CD4-positive, CD25-positive, alpha-beta regulatory T cell (primary cell): ENCODE results near the gene ADIPOR1. TPM values are rescaled to one million over a fixed set of nuclear protein-coding genes. Genes with fewer than 3 reads are reported as not detected.
A peak's percentile ranks its signal among the peaks of the same experiment; 100 is the strongest.
"Not testable (repeated sequence)": the region's sequence is repeated elsewhere in the genome, so short reads cannot be mapped to it uniquely, and the experiment has no call there.

Experiments used
- ATAC-seq, 2 donors: fragments of 150-1000 bp; cut with Tn5 transposase; one replicate each; pipeline ENCODE4 v1.10.0; 2021; ENCODE audit warnings: low read depth in 2 of 2, moderate number of reproducible peaks in 2 of 2, moderate library complexity in 1 of 2
- DNase-seq, 3 donors: peaks; one replicate each; pipeline versions ENCODE4 v3.0.0 to v3.0.0-alpha.2; 2012 to 2022; ENCODE audit warnings: mixed read lengths in 1 of 3
- H3K27ac ChIP-seq: one replicate; pipeline ENCODE4 v1.7.0; 2013; ENCODE audit warnings: mild to moderate bottlenecking, low read length; ENCODE audit not compliant: insufficient read depth, poor library complexity, severe bottlenecking
- H3K27me3 ChIP-seq: one replicate; pipeline ENCODE4 v1.7.0; 2013; ENCODE audit warnings: low read length; ENCODE audit not compliant: control insufficient read depth, insufficient read depth
- H3K36me3 ChIP-seq: one replicate; pipeline ENCODE4 v1.7.0; 2013; ENCODE audit warnings: mild to moderate bottlenecking, low read length, moderate library complexity; ENCODE audit not compliant: control insufficient read depth, insufficient read depth
- H3K4me1 ChIP-seq: 2 replicates; pipeline ENCODE4 v1.7.0; 2013; ENCODE audit warnings: mild to moderate bottlenecking, low read length; ENCODE audit not compliant: insufficient read depth, control insufficient read depth, poor library complexity, severe bottlenecking
- H3K4me3 ChIP-seq: one replicate; pipeline ENCODE4 v1.7.0; 2013; ENCODE audit warnings: low read depth, mild to moderate bottlenecking, low read length, moderate library complexity
- H3K9me3 ChIP-seq, 2 experiments: 1 replicate in 1 of 2; 2 replicates in 1 of 2; pipeline ENCODE4 v1.7.0; 2013; ENCODE audit warnings: low read length in 2 of 2, mild to moderate bottlenecking in 1 of 2, moderate library complexity in 1 of 2; ENCODE audit not compliant: control insufficient read depth in 2 of 2
- H3K27ac Mint-ChIP-seq, 3 donors: one replicate each; pipeline ENCODE4 v1.8.0; 2020 to 2022; ENCODE audit warnings: mild to moderate bottlenecking in 3 of 3, mixed read lengths in 3 of 3, moderate library complexity in 2 of 3
- H3K27me3 Mint-ChIP-seq: one replicate; pipeline ENCODE4 v1.8.0; 2022; ENCODE audit warnings: mild to moderate bottlenecking, mixed read lengths
- H3K36me3 Mint-ChIP-seq: one replicate; pipeline ENCODE4 v1.8.0; 2020; ENCODE audit warnings: mixed read lengths
- H3K4me1 Mint-ChIP-seq, 4 donors: one replicate each; pipeline ENCODE4 v1.8.0; 2020 to 2022; ENCODE audit warnings: mixed read lengths in 4 of 4, mild to moderate bottlenecking in 1 of 4
- H3K4me3 Mint-ChIP-seq, 4 donors: one replicate each; pipeline ENCODE4 v1.8.0; 2020 to 2022; ENCODE audit warnings: mild to moderate bottlenecking in 4 of 4, mixed read lengths in 4 of 4, moderate library complexity in 3 of 4
- H3K9me3 Mint-ChIP-seq, 7 donors: one replicate each; pipeline ENCODE4 v1.8.0; 2020 to 2022; ENCODE audit warnings: mixed read lengths in 7 of 7, mild to moderate bottlenecking in 3 of 7, moderate library complexity in 2 of 7
- polyA plus RNA-seq, 4 donors: library from polyadenylated mRNA; unstranded; fragments of 300-500 nt; fragmentation: Illumina TruSeq; gene quantifications; one replicate each; pipeline ENCODE4 v1.2.3, GENCODE V29; 2021
- total RNA-seq: library from RNA; stranded (reverse); gene quantifications from one replicate; pipeline ENCODE4 v1.2.3, GENCODE V29; 2022

ADIPOR1 gene
- total and polyA plus RNA-seq, 5 donors from 2014 or later = 70.0 to 117 (median 105) TPM

- H3K27ac ChIP-seq = no peak overlapping the region
- DNase-seq (no peak), ATAC-seq (no peak)
- H3K36me3 Mint-ChIP-seq = peaks cover 52% of the 10 kb centered on the region
- no peaks in the 10 kb centered on the region for H3K9me3 ChIP-seq
- H3K27ac Mint-ChIP-seq = no peak overlapping the region
- H3K4me3 ChIP-seq = no peak overlapping the region
- no peak overlapping the region for H3K4me3 Mint-ChIP-seq
- no peaks in the 10 kb centered on the region for H3K27me3 Mint-ChIP-seq
- no peaks in the 10 kb centered on the region for H3K27me3 ChIP-seq
- no peaks in the 10 kb centered on the region for H3K9me3 Mint-ChIP-seq
- no peaks in the 10 kb centered on the region for H3K4me1 ChIP-seq
- peaks cover 62% of the 10 kb centered on the region for H3K36me3 ChIP-seq
- H3K4me1 Mint-ChIP-seq = no peaks in the 10 kb centered on the region
Measured at GRCh38 chr1:202942426-202942825, 15.7 kb downstream of the ADIPOR1 start.

DNA sequence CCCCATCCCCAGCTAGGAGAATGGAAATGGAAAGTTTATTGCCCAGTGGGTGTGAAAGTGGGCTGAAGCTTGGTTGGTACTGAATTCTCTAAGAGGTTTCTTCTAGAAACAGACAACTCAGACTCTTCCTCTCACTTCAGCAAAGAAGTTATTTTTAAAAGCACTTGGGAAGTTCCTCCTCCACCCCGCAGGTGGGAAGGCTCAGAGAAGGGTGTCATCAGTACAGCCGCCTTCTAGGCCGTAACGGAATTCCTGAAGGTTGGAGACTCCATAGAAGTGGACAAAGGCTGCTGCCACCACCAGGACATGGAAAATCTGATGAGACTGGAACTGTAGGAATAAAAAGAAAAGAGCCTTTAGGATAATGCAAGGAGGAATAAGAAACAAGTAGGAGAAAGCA is 16.7 kb downstream of the ADIPOR1 start:
- Mint-ChIP-seq H3K4me3 (no peak overlapping the region), H3K27ac (no peak overlapping the region), H3K27me3 (no peaks in the 10 kb centered on the region), H3K4me1 (no peaks in the 10 kb centered on the region), H3K36me3 (peaks cover 50% of the 10 kb centered on the region), H3K9me3 (no peaks in the 10 kb centered on the region)
- H3K27ac ChIP-seq = no peak overlapping the region
- DNase-seq (no peak), ATAC-seq (no peak)
- no peak overlapping the region for H3K4me3 ChIP-seq
- no peaks in the 10 kb centered on the region for H3K4me1 ChIP-seq
- H3K9me3 ChIP-seq = no peaks in the 10 kb centered on the region
- peaks cover 57% of the 10 kb centered on the region for H3K36me3 ChIP-seq
- H3K27me3 ChIP-seq = no peaks in the 10 kb centered on the region

DNA sequence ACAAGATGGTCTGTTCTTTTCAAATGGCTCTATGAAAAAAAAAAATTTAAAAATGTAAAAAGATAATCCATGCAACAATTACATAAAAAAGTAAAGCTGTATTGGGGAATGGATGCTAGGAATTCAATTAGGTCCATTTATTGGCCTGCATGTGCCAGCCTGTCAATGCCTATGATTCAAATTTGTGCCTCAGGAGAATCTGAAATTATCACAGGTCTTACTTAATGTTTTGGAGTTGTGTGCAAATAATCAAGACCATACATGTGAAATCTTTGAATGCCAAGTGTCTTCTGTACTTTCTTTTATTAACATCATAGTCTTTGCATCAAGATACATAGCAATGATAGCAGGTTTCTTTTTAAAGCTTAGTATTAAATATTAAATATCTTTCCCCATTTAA is 17.6 kb downstream of the ADIPOR1 start:
- Mint-ChIP-seq H3K9me3 (no peaks in the 10 kb centered on the region), H3K27ac (no peak overlapping the region), H3K4me1 (no peaks in the 10 kb centered on the region), H3K27me3 (no peaks in the 10 kb centered on the region), H3K36me3 (peaks cover 42% of the 10 kb centered on the region), H3K4me3 (no peak overlapping the region)
- H3K9me3 ChIP-seq = no peaks in the 10 kb centered on the region
- H3K36me3 ChIP-seq = peaks cover 50% of the 10 kb centered on the region
- ATAC-seq (no peak), DNase-seq (no peak)
- H3K27me3 ChIP-seq = no peaks in the 10 kb centered on the region
- no peaks in the 10 kb centered on the region for H3K4me1 ChIP-seq
- no peak overlapping the region for H3K27ac ChIP-seq
- no peak overlapping the region for H3K4me3 ChIP-seq

- no peak overlapping the region for H3K27ac Mint-ChIP-seq
- H3K36me3 Mint-ChIP-seq = peaks cover 22% of the 10 kb centered on the region
- peaks cover 19% of the 10 kb centered on the region for H3K27me3 Mint-ChIP-seq
- Histone ChIP-seq H3K36me3 (peaks cover 30% of the 10 kb centered on the region), H3K27ac (no peak overlapping the region), H3K27me3 (peaks cover 6% of the 10 kb centered on the region), H3K4me3 (no peak overlapping the region), H3K9me3 (no peaks in the 10 kb centered on the region), H3K4me1 (no peaks in the 10 kb centered on the region)
- H3K9me3 Mint-ChIP-seq = peaks cover 0 to 7% (median 0%) of the 10 kb centered on the region in 7 donors
- DNase-seq (no peak), ATAC-seq (no peak)
- no peaks in the 10 kb centered on the region for H3K4me1 Mint-ChIP-seq
- no peak overlapping the region for H3K4me3 Mint-ChIP-seq
Measured at GRCh38 chr1:202938287-202938925, 19.7 kb downstream of the ADIPOR1 start.

- not testable (repeated sequence) for H3K4me3 Mint-ChIP-seq, H3K4me1 Mint-ChIP-seq, H3K4me3 ChIP-seq, H3K27ac Mint-ChIP-seq, H3K9me3 ChIP-seq, H3K4me1 ChIP-seq, DNase-seq, H3K27ac ChIP-seq, H3K36me3 Mint-ChIP-seq, H3K9me3 Mint-ChIP-seq, ATAC-seq, H3K27me3 ChIP-seq
- H3K36me3 ChIP-seq = peaks cover 13% of the 10 kb centered on the region
- peaks cover 33% of the 10 kb centered on the region for H3K27me3 Mint-ChIP-seq
Measured at GRCh38 chr1:202936409-202936808, 21.7 kb downstream of the ADIPOR1 start.

DNA sequence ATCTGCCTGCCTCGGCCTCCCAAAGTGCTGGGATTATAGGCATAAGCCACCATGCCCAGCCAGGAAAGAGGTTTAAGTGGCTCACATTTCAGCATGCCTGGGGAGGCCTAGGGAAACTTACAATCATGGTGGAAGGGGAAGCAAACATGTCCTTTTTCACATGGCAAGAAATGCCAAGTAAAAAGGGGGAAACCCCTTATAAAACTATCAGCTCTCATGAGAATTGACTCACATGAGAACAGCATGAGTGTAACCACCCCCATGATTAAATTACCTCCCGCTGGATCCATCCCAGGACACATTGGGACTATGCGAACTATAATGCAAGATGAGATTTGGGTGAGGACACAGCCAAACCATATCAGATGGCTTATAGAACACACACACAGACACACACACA is 22.3 kb downstream of the ADIPOR1 start:
- no peaks in the 10 kb centered on the region for H3K4me1 Mint-ChIP-seq
- no peak overlapping the region for H3K4me3 ChIP-seq
- no peaks in the 10 kb centered on the region for H3K9me3 ChIP-seq
- peaks cover 0 to 7% (median 0%) of the 10 kb centered on the region in 7 donors for H3K9me3 Mint-ChIP-seq
- H3K4me1 ChIP-seq = no peaks in the 10 kb centered on the region
- no peak overlapping the region for H3K27ac ChIP-seq
- no peak overlapping the region for H3K4me3 Mint-ChIP-seq
- H3K27ac Mint-ChIP-seq = no peak overlapping the region
- DNase-seq (no peak), ATAC-seq (no peak)
- peaks cover 34% of the 10 kb centered on the region for H3K27me3 Mint-ChIP-seq
- H3K36me3 ChIP-seq = peaks cover 8% of the 10 kb centered on the region
- H3K36me3 Mint-ChIP-seq = peaks cover 4% of the 10 kb centered on the region
- peaks cover 6% of the 10 kb centered on the region for H3K27me3 ChIP-seq

- Mint-ChIP-seq H3K36me3 (no peaks in the 10 kb centered on the region), H3K9me3 (peaks cover 0 to 7% (median 0%) of the 10 kb centered on the region in 7 donors), H3K27me3 (peaks cover 38% of the 10 kb centered on the region), H3K27ac (no peak overlapping the region), H3K4me3 (no peak overlapping the region), H3K4me1 (no peaks in the 10 kb centered on the region)
- no peak overlapping the region for H3K4me3 ChIP-seq
- H3K9me3 ChIP-seq = no peaks in the 10 kb centered on the region
- no peaks in the 10 kb centered on the region for H3K36me3 ChIP-seq
- no peak overlapping the region for H3K27ac ChIP-seq
- no peak for DNase-seq
- no peaks in the 10 kb centered on the region for H3K4me1 ChIP-seq
- ATAC-seq = no peak
- H3K27me3 ChIP-seq = peaks cover 6% of the 10 kb centered on the region
Measured at GRCh38 chr1:202934755-202935154, 23.4 kb downstream of the ADIPOR1 start.

DNA sequence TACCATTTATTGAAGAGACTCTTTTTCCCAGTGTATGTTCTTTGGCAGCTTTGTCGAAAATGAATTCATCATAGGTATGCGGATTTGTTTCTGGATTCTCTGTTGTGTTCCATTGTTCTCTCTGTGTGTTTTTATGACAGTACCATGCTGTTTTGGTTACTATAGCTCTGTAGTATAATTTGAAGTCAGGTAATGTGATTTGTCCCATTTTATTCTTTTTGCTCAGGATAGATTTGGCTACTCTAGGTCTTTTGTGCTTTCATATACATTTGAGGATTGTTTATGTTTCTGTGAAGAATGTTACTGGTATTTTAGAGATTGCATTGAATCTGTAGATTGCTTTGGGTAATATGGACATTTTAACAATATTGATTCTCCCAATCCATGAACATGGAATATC is 25.6 kb downstream of the ADIPOR1 start:
- H3K4me3 Mint-ChIP-seq = peak overlapping the region in 1 of 4 donors; percentile 8

More for the DNA sequence above, 25.6 kb downstream of the ADIPOR1 start:
- Histone ChIP-seq H3K4me3 (no peak overlapping the region), H3K27me3 (peaks cover 6% of the 10 kb centered on the region), H3K9me3 (no peaks in the 10 kb centered on the region), H3K36me3 (no peaks in the 10 kb centered on the region), H3K4me1 (no peaks in the 10 kb centered on the region), H3K27ac (no peak overlapping the region)
- DNase-seq = no peak
- Mint-ChIP-seq H3K27me3 (peaks cover 44% of the 10 kb centered on the region), H3K27ac (no peak overlapping the region), H3K36me3 (no peaks in the 10 kb centered on the region), H3K4me1 (peaks cover 0 to 5% (median 0%) of the 10 kb centered on the region in 4 donors), H3K9me3 (peaks cover 0 to 7% (median 0%) of the 10 kb centered on the region in 7 donors)
- no peak for ATAC-seq
